ENCODE measurements around the gene ATP1A1. TPM values are rescaled to one million over a fixed set of nuclear protein-coding genes. Genes with fewer than 3 reads are reported as not detected.

The ATP1A1 gene
- total and polyA plus RNA-seq, 2 experiments from 2014 or later: 117 to 202 TPM

DNA sequence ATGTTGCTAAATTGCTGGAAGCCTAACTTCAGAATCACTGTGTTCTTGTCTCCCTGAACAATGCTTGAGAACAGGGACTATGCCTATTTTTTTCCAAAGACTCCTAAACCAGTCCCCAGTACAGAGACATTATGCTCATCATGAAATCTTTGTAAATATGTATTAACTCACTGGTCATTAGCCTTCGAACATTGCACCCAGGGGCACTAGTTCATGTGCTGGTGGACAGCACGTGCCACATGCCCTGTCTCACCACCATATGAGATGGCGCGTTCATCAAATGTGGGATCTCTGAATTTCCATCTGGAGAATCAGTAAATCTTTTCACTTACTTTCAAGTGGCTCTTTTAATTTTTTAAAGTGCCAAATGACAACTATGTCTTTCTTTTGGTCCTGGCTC, 11.0 kb upstream of the ATP1A1 start:
- Histone ChIP-seq H3K36me3 (ENCODE audit: insufficient read depth) (no peaks in the 10 kb centered on the region; the same call in 1 of the 2 replicates), H3K27me3 (ENCODE audit: insufficient read depth) (no peaks in the 10 kb centered on the region), H3K79me2 (replicated peaks; ENCODE audit: insufficient read depth) (no peaks in the 10 kb centered on the region), H3K4me3 (no peak overlapping the region), H3K27ac (ENCODE audit: low read depth) (no peak overlapping the region), H2AFZ (no peak overlapping the region), H4K20me1 (replicated peaks; ENCODE audit: insufficient read depth) (no peaks in the 10 kb centered on the region), H3K4me2 (no peak overlapping the region), H3K4me1 (ENCODE audit: insufficient read depth) (peaks cover 8% of the 10 kb centered on the region), H3K9me2 (ENCODE audit: insufficient read depth) (peaks cover 8% of the 10 kb centered on the region), H3F3A (replicated peaks; ENCODE audit: low read depth) (no peaks in the 10 kb centered on the region)
- peaks cover 12% of the 10 kb centered on the region; the same call in 2 of the 3 replicates for H3K4me1 Mint-ChIP-seq
- TF ChIP-seq JUNB (IDR thresholded peaks at IDR 0.05; ENCODE audit: unreplicated experiment) (no peak), ETS1 (IDR thresholded peaks at IDR 0.05) (no peak), EZH2phosphoT487 (IDR thresholded peaks at IDR 0.05; ENCODE audit: unreplicated experiment) (no peak), ZNF114 (CRISPR knock-in tag; IDR thresholded peaks at IDR 0.05) (no peak), STAT1 (IDR thresholded peaks at IDR 0.05; ENCODE audit: unreplicated experiment) (no peak), POLR2AphosphoS5 (IDR thresholded peaks at IDR 0.05; ENCODE audit: low read depth) (no peak), ZNF331 (CRISPR knock-in tag; IDR thresholded peaks at IDR 0.05; ENCODE audit: low read depth) (no peak), CREB1 (CRISPR knock-in tag; IDR thresholded peaks at IDR 0.05; ENCODE audit: low read depth) (no peak), REST (IDR thresholded peaks at IDR 0.05; ENCODE audit: unreplicated experiment) (no peak)
- TF ChIP-seq, protein P1, sequence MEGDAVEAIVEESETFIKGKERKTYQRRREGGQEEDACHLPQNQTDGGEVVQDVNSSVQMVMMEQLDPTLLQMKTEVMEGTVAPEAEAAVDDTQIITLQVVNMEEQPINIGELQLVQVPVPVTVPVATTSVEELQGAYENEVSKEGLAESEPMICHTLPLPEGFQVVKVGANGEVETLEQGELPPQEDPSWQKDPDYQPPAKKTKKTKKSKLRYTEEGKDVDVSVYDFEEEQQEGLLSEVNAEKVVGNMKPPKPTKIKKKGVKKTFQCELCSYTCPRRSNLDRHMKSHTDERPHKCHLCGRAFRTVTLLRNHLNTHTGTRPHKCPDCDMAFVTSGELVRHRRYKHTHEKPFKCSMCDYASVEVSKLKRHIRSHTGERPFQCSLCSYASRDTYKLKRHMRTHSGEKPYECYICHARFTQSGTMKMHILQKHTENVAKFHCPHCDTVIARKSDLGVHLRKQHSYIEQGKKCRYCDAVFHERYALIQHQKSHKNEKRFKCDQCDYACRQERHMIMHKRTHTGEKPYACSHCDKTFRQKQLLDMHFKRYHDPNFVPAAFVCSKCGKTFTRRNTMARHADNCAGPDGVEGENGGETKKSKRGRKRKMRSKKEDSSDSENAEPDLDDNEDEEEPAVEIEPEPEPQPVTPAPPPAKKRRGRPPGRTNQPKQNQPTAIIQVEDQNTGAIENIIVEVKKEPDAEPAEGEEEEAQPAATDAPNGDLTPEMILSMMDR (conservative IDR thresholded peaks at IDR 0.05; ENCODE audit: low read depth in 2 of 2): no peak
- H3K4me3 Mint-ChIP-seq: no peak overlapping the region
- H3K27ac Mint-ChIP-seq: no peak overlapping the region
- H3K9me3 Mint-ChIP-seq: no peaks in the 10 kb centered on the region
- H3K27me3 Mint-ChIP-seq (ENCODE audit: insufficient read depth, low read depth, poor library complexity): no peaks in the 10 kb centered on the region
- ATAC-seq (no peak), DNase-seq (ENCODE audit: low spot score) (no peak)
- H3K36me3 Mint-ChIP-seq (ENCODE audit: low read depth): no peaks in the 10 kb centered on the region
